T-helper 2 cell (primary cell): ENCODE data around the gene MED28.
"Not testable (repeated sequence)": the region's sequence is repeated elsewhere in the genome, so short reads cannot be mapped to it uniquely, and the experiment has no call there.

Experiments
- DNase-seq, 5 experiments: peaks; one replicate each; pipeline versions ENCODE4 v3.0.0 to v3.0.0-alpha.2; 2012 to 2022
- total RNA-seq, 2 donors: gene quantifications; one replicate each; lab custom pipeline; 2026; lab: John Stamatoyannopoulos, UW

The MED28 gene, protein sequence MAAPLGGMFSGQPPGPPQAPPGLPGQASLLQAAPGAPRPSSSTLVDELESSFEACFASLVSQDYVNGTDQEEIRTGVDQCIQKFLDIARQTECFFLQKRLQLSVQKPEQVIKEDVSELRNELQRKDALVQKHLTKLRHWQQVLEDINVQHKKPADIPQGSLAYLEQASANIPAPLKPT
- 92.3 to 117 reads per million in 2 donors for total RNA-seq

DNA sequence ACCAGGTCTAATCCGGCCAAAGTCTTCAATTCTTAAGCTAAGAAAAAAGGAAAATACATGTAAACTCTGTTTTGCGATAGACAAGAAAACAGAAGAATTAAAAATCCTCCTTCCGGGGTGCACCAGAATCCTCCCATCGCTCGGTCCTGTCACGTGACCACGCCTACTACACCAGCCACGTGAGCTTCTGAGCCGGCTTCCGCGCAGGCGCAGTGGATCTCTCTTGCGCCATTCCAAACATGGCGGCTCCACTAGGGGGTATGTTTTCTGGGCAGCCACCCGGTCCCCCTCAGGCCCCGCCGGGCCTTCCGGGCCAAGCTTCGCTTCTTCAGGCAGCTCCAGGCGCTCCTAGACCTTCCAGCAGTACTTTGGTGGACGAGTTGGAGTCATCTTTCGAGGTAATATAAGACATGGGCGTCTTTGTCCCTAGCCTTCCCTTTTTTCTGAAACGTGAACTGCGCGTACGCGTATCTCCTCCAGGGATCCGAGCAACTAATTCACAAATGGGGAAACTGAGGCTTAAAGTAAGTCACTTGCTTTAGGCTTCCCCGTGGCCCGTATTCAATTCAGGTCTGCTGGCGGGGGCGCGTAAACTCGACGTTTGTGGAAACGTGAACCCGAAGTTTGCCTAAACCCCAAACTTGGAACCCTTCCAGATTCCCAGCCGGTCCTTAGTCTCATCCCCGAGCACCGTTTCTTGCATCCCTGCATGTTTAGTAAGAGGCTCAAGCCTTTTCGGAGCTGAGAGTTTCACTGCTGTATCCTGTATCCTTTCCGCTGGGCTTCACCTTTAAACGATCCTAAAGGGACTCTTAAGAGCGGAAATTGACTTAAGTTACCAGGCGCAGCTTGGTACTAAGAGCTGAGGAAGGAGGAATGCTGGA, at the start of gene MED28:
TSS of gene MED28 (plus strand) at position 226 of the 884 bp plus-strand sequence. CDS start at position 240, 14 bp downstream.
- peak; percentile 88 to 96 (median 94) for DNase-seq

DNA sequence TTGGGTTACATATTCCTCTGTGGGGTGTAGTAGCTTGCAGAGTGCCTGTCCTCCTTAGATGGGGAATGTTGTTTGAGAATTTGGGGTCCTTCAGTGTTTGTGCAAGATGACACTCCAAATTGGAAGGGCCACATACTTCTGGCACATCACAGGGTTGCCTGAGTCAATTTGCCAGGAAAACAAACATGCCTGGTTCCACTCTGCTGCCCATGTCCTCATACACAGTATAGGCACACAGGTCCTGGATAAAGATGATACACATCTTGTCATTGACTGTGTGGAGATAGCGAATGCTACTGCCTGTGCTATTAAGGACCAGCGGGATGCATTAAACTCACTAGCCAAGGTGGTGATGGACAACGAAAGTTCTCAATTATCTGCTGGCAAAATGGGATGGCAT, 48.6 kb upstream of the MED28 start:
- no peak for DNase-seq

DNA sequence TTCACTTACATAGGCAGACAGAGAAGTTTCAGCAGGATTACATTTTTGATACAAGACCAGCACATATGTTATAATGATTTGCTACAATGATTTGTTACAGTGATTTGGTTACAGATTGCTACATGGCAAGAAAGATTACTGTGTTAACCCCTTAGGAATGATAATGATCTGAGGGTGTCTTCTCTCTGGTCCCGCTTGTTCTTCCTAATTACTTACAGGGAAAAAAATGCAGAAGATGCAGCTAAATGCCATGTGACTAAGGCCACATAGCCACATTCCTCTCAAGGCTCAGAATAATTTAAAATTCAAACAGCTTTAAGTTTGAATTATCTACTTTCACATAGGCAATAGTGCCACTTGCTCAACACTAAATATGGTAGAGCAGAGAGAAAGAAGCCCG, 47.2 kb upstream of the MED28 start:
- no peak for DNase-seq

DNA sequence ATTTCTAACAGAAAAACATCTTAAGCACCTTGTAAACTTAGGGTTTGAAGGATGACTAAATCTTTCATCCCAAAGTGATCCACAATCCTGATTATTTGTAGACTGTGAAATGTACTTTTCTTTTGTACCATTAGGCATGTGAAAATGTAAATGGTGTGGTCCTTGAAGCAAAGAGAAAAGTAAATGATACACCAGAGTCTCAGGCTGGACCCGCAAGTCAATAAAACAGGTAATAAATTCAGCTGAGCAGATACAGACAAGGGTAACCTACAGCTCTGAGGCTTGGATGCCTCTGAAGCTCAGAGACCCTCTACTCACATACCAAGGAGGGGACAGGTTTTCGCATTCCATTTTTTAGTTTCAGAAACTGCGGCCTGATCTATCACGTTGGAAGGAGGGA, 40.2 kb upstream of the MED28 start:
- DNase-seq: no peak

DNA sequence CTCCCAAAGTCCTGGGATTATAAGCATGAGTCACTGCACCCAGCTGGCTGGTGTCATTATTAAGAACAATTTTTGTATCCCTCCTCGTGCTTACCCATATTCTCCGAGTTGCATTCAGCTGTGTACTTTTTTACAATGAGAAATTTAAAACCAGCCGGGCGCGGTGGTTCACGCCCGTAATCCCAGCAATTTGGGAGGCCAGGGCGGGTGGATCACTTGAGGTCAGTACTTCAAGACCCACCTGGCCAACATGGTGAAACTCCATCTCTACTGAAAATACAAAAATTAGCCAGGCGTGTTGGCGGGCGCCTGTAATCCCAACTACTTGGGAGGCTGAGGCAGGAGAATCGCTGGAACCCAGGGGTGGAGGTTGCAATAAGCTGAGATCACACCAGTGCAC, 39.3 kb upstream of the MED28 start:
- not testable (repeated sequence) for DNase-seq

DNA sequence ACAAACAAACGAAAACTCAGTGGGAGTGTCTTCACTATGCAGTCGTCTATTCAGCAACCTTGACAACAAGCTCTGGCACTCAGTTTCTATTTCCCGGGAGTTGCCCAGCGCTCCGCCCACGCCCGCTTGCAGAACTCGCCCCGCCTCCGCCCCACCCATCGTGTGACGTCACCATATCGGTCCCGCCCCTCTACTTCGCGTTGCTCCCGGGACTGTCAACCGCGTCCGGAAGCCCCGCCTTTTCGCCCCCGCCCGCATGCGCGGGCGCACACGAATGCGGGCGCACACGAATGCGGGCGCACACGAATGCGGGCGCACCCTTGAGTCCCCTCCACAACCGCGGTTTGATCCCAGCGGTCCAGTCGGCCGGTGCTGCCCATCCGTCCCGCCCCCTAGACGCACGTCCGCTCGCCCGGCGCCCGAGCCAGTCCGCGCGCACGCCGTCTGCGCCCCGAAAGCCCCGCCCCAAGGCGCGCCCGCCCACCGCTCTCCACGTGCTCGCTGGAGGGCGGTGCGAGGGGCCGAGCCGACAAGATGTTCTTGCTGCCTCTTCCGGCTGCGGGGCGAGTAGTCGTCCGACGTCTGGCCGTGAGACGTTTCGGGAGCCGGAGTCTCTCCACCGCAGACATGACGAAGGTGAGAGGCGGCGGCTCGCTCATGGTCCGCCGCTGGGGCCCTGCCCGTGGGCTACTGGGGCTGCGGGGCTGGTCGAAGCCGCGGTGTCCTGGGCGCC, 37.3 kb upstream of the MED28 start, which contains the start of gene LAP3:
TSS of gene LAP3 (plus strand) at position 267 of the 733 bp plus-strand sequence. CDS start at position 535, 268 bp downstream.
- DNase-seq: peak; percentile 97 to 99 (median 97)

DNA sequence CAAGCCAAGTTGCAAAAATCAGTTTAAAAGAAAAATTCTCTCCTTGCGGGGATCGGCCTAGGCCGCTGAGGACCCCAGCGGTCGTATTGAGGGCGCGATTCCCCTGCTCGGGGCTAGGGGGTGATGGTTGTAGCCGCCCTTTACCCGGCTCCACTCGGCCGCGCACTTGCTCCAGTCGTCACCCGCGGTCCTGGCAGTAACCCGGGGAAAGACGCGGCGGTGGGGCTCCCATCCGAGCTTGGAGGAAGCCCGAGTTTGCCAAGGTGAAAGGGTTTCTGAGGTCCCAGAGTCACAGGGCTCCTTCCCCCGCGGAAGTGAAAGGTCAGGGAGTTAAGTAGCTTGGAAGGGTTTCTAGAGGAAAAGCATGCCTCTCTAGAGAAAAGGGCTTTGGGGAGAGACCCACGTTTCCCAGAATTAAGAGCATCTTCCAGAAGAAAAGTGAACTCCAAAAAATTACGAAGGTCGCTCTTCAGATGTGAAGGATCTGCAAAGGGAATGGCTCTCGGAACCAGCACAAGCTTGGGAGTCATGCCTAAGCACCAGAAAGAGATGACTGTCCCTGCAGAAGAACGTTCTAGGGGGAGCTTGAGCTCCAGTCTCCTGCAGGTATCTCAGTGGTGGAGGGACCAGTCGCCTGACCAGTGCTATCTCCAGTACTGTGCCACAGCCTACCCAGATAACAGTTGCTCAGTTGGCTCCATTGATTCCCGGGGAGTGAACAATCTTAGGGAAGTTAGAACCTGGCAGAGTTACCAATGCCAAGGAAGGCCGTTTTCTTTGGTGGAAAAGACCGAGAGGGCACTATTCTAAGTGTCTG, 36.6 kb upstream of the MED28 start:
- peak; percentile 4 to 23 (median 14) for DNase-seq

DNA sequence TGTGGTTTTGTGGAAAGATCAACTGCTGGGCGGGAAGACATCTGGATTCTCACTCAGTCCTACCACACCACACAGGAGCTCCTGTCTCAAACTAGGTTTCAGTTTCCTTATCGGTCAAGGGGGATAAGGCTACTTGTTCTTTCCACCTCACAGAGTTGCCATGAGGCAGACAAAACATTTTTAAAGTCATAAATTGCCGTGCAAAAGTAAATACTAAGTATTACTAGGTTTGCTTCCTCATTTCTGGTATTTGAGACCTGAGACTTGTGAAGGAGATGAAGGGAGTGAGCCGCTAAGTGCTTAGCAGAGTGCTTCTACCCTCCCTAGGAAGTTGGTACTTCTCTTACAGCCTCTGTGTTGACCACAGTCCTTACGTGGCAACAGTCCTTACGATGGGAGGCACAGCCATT, 36.0 kb upstream of the MED28 start:
- DNase-seq: peak in 2 of 5 experiments; percentile 17 to 55

DNA sequence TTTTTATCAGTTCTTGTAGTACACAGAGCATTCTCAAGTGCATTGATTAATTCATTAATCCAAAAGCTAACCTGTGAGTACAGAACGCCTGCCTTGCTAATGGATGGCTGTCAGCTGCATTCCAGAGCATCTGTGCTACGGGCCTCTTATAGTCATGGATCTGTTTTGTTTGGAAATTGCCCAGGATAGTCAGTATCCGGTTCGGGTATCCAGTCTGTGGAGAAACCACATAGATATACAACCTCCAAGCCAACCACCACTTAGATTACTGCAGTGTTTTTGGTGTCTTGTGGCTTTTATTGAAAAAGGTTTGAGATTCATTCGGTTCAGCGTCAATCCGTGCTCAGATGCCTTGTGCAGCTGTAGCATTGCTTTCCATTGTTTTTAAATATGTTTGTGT, 33.5 kb upstream of the MED28 start:
- DNase-seq: no peak

DNA sequence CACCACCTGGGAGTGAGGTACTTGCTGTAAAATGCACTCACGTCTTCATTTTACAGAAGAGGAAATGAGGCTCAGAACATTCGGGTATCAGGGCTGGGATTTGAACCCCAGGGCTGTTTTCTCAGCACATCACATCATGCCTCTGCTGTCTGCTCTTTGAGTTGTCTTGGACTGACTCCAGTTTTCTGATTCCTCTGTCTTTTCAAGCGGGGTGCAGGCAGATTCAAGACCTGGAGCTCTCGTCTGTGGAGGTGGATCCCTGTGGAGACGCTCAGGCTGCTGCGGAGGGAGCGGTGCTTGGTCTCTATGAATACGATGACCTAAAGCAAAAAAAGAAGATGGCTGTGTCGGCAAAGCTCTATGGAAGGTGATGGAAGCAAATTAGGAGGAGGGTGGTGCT, 31.2 kb upstream of the MED28 start:
- no peak for DNase-seq

DNA sequence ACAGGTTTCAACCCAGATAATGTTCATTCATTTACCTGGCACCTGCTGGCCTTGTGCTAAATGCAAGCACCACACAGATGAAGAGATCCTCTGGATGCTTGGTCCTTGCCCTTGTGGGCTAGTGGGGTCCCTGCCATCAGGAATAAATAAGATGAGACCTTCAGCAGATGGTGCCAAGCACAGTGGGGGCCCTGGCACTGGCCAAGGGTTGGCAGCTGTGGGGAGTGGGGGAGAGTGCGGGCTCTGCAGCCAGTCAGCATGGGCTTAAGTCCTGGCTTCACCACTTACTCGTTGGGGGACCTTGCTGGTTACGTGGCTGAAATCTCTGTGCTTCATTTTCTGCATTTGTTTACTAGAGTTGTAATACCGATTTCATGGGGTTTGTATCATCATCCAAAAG, 30.5 kb upstream of the MED28 start:
- no peak for DNase-seq

DNA sequence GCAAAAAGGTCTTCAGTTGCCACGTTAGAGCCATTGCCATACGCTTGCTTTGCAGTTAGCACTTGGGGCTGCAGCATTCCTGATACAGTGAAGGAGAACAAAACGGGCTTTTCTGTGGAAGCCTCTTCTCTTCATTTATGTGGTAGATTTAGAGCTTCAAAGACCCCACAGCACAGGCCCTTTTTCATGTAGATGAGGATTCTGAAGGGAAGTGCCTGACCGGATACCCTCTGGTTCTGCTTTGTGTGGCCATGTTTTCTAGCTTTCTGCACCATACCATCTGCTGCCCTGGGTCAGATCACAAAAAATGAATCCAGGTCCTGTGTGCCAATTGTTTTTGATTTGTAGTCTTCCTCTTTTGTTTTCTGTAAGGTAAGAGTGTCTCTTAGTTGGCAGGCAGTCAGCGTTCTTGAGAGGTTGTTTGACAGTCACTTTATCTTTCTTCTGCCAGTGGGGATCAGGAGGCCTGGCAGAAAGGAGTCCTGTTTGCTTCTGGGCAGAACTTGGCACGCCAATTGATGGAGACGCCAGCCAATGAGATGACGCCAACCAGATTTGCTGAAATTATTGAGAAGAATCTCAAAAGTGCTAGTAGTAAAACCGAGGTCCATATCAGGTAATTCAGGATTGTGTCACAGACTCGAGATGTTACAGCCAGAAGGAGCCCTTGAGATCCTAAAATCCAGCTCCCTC, 29.8 kb upstream of the MED28 start:
- DNase-seq: no peak

DNA sequence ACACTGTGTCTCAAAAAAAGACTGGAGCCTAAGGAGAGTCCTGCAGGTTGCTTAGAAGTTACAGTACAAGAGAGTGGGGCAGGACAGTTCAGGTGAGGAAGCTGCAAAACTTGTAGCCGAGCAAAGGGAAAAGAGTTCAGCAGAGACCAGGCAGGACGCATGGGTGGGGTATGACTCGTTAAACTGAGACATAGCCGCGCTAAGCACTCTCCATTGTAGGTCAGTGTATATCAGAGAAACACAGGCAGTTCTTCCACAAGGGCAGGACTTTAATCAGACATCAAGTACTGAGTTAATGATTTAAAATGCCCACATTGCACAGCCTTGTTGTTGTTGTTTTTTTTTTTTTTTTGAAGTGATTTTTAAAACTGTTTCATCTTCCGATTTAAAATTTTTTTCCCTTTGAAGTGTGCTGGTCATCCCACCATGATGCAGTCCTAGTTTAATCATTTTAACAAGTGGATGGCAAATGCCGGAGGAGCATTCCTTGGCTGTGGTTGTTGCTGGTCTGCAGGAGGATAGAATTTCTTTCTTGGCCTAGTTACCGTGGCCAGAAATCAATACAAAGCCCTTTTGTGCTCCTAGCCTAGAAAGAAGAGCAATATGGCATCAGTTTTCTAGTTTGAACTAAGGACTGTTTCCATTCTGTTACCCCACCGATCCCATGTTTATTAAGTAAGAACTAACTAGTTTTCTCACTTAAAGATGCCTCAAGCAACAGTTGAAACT, 27.2 kb upstream of the MED28 start:
- no peak for DNase-seq

DNA sequence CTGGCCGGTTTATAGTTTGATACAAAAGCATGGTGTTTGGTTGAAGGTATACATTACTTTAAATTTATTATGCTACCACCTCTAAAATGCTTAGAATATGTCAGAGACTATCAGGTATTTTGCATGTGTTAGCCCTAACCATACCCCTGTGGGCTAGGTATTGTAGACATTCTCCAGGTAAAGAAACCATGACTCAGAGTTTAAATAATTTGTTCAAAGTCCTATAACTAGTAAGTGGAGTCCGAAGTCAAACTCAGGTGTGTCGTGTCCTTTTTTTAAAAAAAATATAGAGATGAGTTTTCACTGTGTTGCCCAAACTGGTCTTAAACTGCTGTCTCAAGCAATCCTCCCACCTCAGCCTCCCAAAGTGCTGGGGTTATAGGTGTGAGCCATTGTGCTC, 25.1 kb upstream of the MED28 start:
- no peak for DNase-seq

DNA sequence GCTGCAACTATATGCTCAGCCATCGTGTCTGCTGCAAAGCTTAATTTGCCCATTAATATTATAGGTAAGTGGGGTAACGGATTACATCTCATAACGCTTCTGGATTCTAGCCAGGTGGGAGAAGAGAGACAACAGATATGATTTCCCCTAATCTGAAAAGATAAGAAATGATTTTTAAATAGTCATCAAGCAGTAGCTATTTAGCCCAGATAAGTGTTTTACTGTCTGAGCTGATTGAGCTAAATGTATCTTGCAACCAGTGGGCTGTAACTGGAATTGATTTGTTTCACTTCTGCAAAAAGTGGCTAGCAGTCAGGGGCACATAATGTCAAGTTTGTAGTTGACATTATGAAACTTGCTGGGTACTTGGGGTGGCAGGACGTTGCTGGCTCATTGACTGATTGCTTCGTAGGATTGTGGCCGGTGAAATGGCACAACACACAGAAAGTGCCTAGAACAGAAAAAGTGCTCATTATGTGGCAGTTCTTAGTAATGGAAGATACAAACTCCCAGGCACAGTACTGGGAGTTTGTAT, 18.9 kb upstream of the MED28 start:
- no peak for DNase-seq

DNA sequence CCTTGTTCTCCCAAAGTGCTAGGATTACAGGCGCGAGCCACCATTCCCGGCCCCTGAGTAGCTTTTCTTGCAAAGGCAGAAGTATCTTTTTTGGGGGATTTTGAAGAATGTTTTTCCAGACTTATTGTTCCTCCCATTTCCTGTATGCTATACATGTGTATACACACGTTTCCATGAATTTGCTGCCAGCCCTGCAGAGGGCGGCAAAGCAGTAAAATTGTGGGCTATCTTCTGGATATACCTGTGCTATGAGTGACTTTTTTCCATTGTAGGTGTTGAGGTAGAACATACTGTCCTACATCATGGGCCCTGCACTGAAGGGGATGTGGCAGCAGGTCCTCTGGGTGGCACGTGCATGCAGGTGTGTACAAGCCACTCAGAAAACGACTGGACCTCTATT, 16.9 kb upstream of the MED28 start:
- DNase-seq: no peak

DNA sequence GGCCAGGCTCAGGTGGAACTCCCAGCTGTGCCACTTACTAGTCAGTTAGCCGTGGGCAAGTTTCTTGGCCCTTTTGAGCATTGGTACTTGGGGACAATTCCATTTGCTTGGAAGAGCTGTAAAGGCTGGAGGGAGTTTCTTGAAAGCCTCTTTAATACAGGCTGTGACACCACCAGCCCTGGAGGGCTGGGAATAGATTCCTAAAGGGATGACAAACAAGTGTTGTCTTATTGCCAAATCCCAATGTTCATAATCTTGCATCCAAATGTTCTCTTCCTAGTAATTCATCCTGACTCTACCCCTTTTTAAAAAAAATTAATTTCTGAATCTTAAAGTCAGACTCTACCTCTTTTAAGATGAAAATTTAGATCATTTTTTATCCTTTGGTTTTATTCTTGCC, 14.6 kb upstream of the MED28 start:
- DNase-seq: no peak

DNA sequence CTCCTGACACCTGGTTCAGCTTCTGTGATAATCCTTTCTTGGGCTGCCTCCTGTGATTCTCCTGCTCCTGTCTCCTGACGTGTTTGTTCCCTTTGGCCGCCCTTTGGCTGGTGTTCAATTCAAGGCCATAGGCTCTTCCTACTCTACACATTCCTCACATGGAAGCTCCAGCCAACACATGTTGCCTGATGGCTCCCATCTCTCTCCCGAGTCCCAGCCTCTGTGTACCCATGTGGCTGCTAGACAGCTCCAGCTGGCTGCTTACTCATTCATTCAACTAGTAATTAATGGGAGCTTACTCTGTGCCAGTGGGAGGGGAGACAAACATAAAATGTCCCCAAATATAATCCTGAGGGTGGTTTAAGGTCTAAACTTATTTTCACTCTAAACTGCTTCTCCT, 9.2 kb upstream of the MED28 start:
- no peak for DNase-seq

DNA sequence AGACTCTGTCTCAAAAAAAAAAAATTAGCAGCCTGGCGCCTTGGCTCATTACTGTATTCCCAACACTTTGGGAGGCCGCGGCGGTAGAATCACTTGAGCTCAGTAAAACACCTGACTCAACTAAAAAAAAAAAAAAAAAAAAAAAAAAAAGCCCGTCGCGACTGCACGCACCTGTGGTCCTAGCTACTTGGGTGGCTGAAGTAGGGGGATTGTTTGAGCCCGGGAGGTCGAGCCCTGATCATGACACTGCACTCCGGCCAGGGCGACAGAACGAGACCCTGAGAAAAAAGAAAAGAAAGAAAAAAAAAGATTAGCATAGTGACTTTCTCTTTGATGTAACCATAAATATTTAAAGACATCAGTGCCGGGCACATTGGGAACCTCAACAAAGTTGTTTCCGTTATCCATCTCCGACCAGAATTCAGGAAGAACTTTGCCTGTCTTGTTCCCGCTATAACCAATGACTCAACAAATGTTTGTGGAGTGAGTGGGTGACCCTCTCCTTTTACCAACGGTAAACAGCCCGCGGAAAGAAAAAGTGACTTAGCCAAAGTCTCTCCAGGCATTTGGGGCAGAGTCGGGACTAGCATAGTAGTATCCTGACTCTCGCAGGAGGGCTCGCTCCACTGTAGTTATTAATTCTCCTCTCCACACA, 553 bp upstream of the MED28 start:
- DNase-seq: peak in 2 of 5 experiments; percentile 5 to 39

DNA sequence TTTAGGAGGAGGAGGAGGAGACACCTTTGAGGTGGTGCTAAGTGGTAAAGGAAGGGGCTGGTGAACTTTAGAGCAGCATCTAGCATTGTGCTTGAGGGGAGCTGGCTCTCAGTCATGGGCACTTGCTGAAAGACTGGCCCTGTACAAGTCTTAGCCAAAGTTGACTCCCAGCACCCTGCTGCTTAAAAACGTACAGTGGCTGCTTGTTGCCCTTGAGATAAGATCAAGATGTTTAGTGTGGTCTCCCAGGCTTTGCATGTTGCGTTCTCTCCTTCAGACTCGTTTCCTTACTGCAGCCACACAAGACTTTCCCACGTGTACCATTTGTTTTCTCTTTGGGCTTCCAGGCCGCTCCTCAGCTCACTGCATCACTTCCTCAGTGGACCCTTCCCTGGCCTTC, 1.8 kb downstream of the MED28 start:
- DNase-seq: peak in 1 of 5 experiments; percentile 66
